ENCODE data around the gene GLYATL1. TPM values are rescaled to one million over a fixed set of nuclear protein-coding genes. Genes with fewer than 3 reads are reported as not detected.

GLYATL1 gene
- total and polyA plus RNA-seq, 2 of the 8 experiments (the other 6 are each of a cell fraction or from before 2014, with no cell fraction given): 8.6 to 10.7 TPM

- peak overlapping the region in 1 of 2 experiments; percentile 87; a peak in 2 of 4 replicates for H3K4me2 ChIP-seq (ENCODE audit: insufficient read depth in 1 of 2, low read depth in 2 of 2, low read length in 2 of 2)
- CTCF ChIA-PET (ENCODE audit: partially characterized antibody): interaction anchor here (1.0 to 13.9 kb wide), 10 partner anchors 17 to 350 kb away, joined by 3 to 96 read pairs (median 6); no protein-coding TSS in a partner anchor
- no peak for TF ChIP-seq BRCA1 (IDR thresholded peaks at IDR 0.05; ENCODE audit: low read depth, low read length)
- TF ChIP-seq USF2 (IDR thresholded peaks at IDR 0.05; ENCODE audit: low read length): no peak
- no peak for TF ChIP-seq ATF3 (IDR thresholded peaks at IDR 0.05; ENCODE audit: insufficient read depth, low read depth, low read length)
- no peak for TF ChIP-seq KDM4A (IDR thresholded peaks at IDR 0.05; ENCODE audit: low read depth, low read length, severe bottlenecking)
- no peak for TF ChIP-seq SIRT6 (IDR thresholded peaks at IDR 0.05; ENCODE audit: low read length)
- TF ChIP-seq TBP (IDR thresholded peaks at IDR 0.05; ENCODE audit: low read depth, low read length): no peak
- no peak for TF ChIP-seq ZNF274 (IDR thresholded peaks at IDR 0.05; ENCODE audit: borderline replicate concordance, extremely low read depth, low read length)
- no peak for TF ChIP-seq JUN (IDR thresholded peaks at IDR 0.05; ENCODE audit: low read depth, low read length)
- TF ChIP-seq TAF7 (optimal IDR thresholded peaks at IDR 0.05; ENCODE audit: borderline replicate concordance, low read depth, low read length): no peak
- TF ChIP-seq SP4 (IDR thresholded peaks at IDR 0.05; ENCODE audit: low read length): no peak
- TF ChIP-seq SAP30 (IDR thresholded peaks at IDR 0.05; ENCODE audit: insufficient read depth, insufficient replicate concordance, low read length): no peak
- no peak for TF ChIP-seq KDM1A (IDR thresholded peaks at IDR 0.05; ENCODE audit: borderline replicate concordance, low read length)
Observed at GRCh38 chr11:58926695-58927094, 12.6 kb upstream of the GLYATL1 start.

More at GRCh38 chr11:58926695-58927094, 12.6 kb upstream of the GLYATL1 start:
- Histone ChIP-seq H2BK15ac (ENCODE audit: low read length) (no peak overlapping the region), H2BK20ac (ENCODE audit: low read length) (no peak overlapping the region), H4K5ac (ENCODE audit: insufficient read length, low read depth, low read length) (no peak overlapping the region), H3K79me1 (ENCODE audit: low read depth, low read length) (no peaks in the 10 kb centered on the region), H2BK5ac (ENCODE audit: low read depth, low read length) (no peak overlapping the region), H4K8ac (ENCODE audit: extremely low read depth, insufficient read depth, low read length) (no peak overlapping the region), H4K20me1 (replicated peaks in 1 of 2; ENCODE audit: control insufficient read depth in 1 of 2, insufficient read depth in 2 of 2, low read length in 2 of 2) (no peaks in the 10 kb centered on the region), H3K9me3 (ENCODE audit: insufficient read depth in 2 of 2, low read depth in 1 of 2, low read length in 1 of 2) (no peaks in the 10 kb centered on the region), H4K91ac (replicated peaks; ENCODE audit: insufficient read length, low read length) (no peak overlapping the region), H3K56ac (replicated peaks; ENCODE audit: insufficient read length, low read depth, low read length) (no peak overlapping the region), H3K23me2 (ENCODE audit: low read depth, low read length) (peaks cover 9% of the 10 kb centered on the region), H3K4me3 (ENCODE audit: extremely low read depth in 1 of 4, insufficient read depth in 2 of 4, low read depth in 3 of 4, low read length in 4 of 4) (peak overlapping the region in 1 of 4 experiments; percentile 66; a peak in 2 of 8 replicates), H3K18ac (ENCODE audit: extremely low read depth, low read length) (no peak overlapping the region), H3K36me3 (ENCODE audit: control insufficient read depth in 2 of 4, insufficient read depth in 4 of 4, low read length in 3 of 4) (no peaks in the 10 kb centered on the region), H3K4me1 (replicated peaks in 1 of 4; ENCODE audit: control insufficient read depth in 3 of 4, insufficient read depth in 4 of 4, low read length in 3 of 4) (peaks cover 2 to 28% (median 14%) of the 10 kb centered on the region in 4 experiments; a peak in 6 of 7 replicates), H2BK120ac (replicated peaks; ENCODE audit: low read depth, low read length) (no peak overlapping the region), H3K79me2 (ENCODE audit: control insufficient read depth in 1 of 2, insufficient read depth in 2 of 2, low read length in 2 of 2) (no peaks in the 10 kb centered on the region; a peak in 1 of 4 replicates), H2AK5ac (ENCODE audit: low read depth, low read length) (no peak overlapping the region), H2BK12ac (ENCODE audit: low read depth, low read length) (no peak overlapping the region), H3K14ac (ENCODE audit: insufficient read length) (no peak overlapping the region), H3K27ac (ENCODE audit: low read depth, low read length) (no peak overlapping the region), H3K23ac (ENCODE audit: insufficient read length) (no peak overlapping the region), H2AFZ (ENCODE audit: low read length) (no peak overlapping the region), H3K4ac (replicated peaks; ENCODE audit: insufficient read length, low read depth, low read length) (no peak overlapping the region), H3K9ac (replicated peaks in 1 of 4; ENCODE audit: extremely low read depth in 1 of 4, low read depth in 3 of 4, low read length in 3 of 4) (no peak overlapping the region), H3K27me3 (replicated peaks in 1 of 4; ENCODE audit: control insufficient read depth in 3 of 4, extremely low read depth in 1 of 4, insufficient read depth in 3 of 4, low read length in 3 of 4) (no peaks in the 10 kb centered on the region)
- WGBS, 2 experiments (ENCODE audit: extremely low coverage in 1 of 2, insufficient coverage in 1 of 2, insufficient read length in 1 of 2, insufficient replicate concordance in 2 of 2, low coverage in 1 of 2, low lambda C conversion rate in 2 of 2, missing lambda C conversion rate in 1 of 2): 79% methylated on average over 1 of the region's 1 CpG; no CpG with 5 or more reads in 1 of the 2 experiments
- POLR2A ChIA-PET (ENCODE audit: partially characterized antibody): interaction anchor here (0.8 to 2.8 kb wide), 7 partner anchors 12 to 349 kb away, joined by 3 to 18 read pairs (median 4); no protein-coding TSS in a partner anchor
- no peak for DNase-seq (ENCODE audit: low read depth in 1 of 2, low spot score in 2 of 2)
- no peak for FAIRE-seq
